ENCODE results near the gene NECAB2.

DNA sequence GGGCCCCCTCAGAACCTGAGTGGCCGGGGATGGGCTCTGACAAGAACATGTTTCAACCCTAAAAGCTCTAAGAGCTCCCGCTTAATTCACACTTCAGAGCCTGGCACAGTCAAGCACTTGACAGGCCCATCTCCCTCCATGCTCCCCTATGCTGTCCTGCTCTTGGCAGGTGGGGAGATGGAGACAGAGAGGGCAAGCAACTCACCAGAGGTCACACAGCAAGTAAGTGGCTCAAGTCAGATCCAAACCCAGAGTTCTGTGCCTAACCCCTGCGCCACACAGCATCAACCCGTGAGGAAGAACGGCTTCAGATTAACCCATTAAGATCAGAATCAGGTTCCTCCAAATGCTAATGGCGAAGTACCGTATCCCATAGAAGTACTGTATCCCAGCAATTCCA, 36.4 kb downstream of the NECAB2 start:
- TF ChIP-seq, protein P1, sequence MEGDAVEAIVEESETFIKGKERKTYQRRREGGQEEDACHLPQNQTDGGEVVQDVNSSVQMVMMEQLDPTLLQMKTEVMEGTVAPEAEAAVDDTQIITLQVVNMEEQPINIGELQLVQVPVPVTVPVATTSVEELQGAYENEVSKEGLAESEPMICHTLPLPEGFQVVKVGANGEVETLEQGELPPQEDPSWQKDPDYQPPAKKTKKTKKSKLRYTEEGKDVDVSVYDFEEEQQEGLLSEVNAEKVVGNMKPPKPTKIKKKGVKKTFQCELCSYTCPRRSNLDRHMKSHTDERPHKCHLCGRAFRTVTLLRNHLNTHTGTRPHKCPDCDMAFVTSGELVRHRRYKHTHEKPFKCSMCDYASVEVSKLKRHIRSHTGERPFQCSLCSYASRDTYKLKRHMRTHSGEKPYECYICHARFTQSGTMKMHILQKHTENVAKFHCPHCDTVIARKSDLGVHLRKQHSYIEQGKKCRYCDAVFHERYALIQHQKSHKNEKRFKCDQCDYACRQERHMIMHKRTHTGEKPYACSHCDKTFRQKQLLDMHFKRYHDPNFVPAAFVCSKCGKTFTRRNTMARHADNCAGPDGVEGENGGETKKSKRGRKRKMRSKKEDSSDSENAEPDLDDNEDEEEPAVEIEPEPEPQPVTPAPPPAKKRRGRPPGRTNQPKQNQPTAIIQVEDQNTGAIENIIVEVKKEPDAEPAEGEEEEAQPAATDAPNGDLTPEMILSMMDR (IDR thresholded peaks at IDR 0.05 in 4 of 5, conservative IDR thresholded peaks at IDR 0.05 in 1 of 5): no peak
- no peak for TF ChIP-seq POLR2A (IDR thresholded peaks at IDR 0.05)
